T-helper 1 cell (primary cell): Measurements from ENCODE around the gene CCNH.

Experiments used
- DNase-seq, 5 donors: peaks; one replicate each; pipeline ENCODE4 v3.0.0-alpha.2; 2012 to 2020
- total RNA-seq, 4 donors: gene quantifications; one replicate each; lab custom pipeline; 2026; lab: John Stamatoyannopoulos, UW

The CCNH gene
- 216 to 437 (median 285) reads per million in 4 donors for total RNA-seq

DNA sequence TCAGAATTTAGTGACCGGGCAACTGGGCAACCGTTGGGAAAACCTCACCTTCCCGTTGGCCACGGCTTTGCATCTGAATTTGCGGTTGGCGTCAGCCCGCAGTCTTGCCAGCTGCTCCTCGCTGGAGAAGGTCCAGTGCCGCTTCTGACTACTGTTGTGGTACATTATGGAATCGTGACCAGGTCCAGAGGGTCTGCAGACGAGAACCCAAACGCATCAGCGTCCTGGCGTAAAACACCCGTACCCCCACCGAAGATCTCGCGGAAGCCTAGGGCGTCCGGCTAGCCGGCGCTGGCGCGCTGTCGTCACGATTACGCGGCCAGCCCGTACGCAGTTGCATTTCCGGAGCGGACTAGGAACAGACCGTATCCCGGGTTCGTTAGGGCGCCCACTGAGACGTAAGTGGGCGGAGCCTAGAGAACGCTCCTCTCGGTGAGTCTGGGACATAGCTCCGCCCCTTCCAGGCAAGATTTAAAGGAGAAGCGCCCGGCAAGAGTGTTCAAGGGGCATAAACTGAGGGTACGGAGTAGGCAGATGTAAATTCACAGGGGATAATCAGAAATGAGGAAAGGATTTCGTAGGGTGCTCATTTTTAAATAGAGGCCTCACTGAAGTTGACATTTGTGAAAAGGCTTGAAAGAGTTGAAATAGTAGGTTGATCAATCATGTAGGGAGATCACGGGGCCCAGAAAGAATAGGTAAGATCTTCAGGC lies at the start of gene CCNH:
Gene CCNH, minus strand, starts transcription at position 301 of the 713 bp plus-strand sequence. Its CDS starts 136 bp downstream, at position 165.
- DNase-seq: peak; percentile 91 to 98 (median 95)

GRCh38 chr5:87457706-87458105 lies 45.0 kb upstream of the CCNH start:
- DNase-seq: no peak

DNA sequence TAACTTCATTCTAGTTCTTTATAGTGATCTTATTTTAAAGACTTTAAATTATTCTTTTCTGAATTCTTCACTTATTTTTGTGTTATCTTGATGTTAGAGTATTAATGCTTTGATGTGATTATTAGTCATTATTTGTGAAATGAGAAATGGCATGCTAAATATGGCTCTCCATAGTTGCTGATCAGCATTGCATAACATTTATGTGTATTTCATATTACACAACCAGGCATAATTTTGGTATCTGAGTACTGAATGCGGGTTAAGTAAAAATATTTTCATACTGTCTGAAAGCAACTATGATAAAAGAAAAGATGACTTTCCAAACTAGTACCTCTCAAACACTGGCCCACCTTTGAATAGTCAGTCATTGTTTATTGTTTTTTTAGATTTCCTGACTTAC lies 41.1 kb upstream of the CCNH start:
- DNase-seq: no peak

DNA sequence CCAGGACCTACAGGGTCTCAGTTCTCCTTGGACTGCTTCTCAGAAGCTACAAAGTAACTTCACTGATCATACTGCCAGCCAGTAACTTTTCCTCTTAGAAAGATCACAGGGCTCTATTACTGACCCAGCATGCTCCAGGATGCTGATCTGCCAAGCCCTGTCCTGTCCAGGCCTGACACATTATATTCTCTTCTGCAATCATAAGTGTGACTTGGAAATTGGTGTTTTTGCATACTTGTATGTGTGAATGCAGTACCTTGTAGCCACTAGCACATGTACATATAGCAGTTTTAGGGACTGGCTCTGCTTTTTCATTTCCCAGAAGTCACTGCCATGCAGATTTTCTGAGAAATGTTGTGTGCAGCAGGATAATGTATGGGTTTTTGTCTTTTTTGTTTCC lies 40.1 kb upstream of the CCNH start:
- peak in 1 of 5 donors; percentile 36 for DNase-seq

- DNase-seq: no peak
Observed at GRCh38 chr5:87442419-87442818, 29.7 kb upstream of the CCNH start.

GRCh38 chr5:87438231-87438630 lies 25.5 kb upstream of the CCNH start:
- no peak for DNase-seq

- no peak for DNase-seq
Observed at GRCh38 chr5:87437724-87438123, 25.0 kb upstream of the CCNH start.

- no peak for DNase-seq
Observed at GRCh38 chr5:87435144-87435694, 22.5 kb upstream of the CCNH start.

DNA sequence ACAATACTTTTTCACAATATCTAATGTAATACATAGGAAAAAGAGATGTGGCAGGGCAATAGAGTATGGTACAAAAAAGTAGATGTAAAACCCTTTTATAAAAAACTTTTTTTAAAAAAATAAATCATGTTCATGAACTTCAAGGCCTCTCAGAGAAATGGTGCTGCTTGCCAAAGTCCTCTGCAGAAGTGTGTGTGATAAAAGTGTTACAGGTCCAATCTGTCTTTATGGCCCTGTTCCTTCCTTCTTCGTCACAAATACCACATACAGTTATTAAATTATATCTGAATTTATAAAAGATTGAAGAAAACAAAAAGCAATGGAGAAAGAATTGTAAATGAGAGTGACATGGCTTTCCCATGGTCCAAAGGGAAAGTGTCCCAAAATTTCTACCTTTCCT lies 21.7 kb upstream of the CCNH start:
- no peak for DNase-seq

DNA sequence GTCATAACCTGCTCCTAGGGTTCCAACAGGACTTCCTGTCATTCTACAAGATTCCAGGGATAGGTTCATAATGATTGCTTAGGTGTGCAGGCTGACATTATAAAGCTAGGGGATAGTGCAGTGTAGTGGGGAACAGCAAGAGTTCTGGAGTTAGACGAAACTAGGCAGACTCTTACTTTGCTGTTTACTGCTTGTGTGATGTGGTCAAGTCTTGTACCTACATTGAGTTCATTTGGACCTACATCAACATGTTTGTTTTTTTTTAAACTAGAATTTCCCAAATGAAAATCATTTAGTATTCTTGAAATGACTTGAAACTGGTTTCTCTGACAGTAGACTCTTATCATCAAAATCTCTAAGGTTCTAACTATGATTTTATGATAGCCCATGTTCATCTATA lies 21.2 kb upstream of the CCNH start:
- no peak for DNase-seq

- no peak for DNase-seq
Observed at GRCh38 chr5:87432460-87432859, 19.7 kb upstream of the CCNH start.

- DNase-seq: no peak
Observed at GRCh38 chr5:87430863-87431457, 18.2 kb upstream of the CCNH start.

DNA sequence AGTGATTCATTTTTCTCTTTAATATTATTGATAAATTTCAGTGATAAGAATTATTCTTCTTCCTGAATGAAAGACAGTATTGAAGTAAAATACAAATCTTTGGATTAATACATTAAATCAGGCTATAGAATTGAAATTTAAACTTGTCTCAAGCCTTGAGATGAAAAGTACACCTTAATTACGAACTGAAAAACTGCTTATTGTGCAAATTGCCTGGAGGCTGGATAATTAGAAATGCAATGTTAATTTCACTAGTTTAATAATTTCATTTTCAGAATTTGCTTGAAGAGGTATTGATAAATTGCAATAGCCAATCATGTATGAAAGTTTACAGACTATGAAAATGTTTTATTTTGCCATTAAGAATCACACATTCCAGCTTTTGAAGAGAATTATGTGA lies 11.0 kb upstream of the CCNH start:
- DNase-seq: no peak

GRCh38 chr5:87421307-87421706 lies 8.6 kb upstream of the CCNH start:
- DNase-seq: no peak

- no peak for DNase-seq
Observed at GRCh38 chr5:87418506-87418905, 5.8 kb upstream of the CCNH start.

- no peak for DNase-seq
Observed at GRCh38 chr5:87413343-87413645, 564 bp upstream of the CCNH start.

- peak in 3 of 5 donors; percentile 23 to 41 (median 40) for DNase-seq
Observed at GRCh38 chr5:87411973-87412629, 629 bp downstream of the CCNH start.

GRCh38 chr5:87411586-87411972 lies 1.2 kb downstream of the CCNH start:
- DNase-seq: no peak

GRCh38 chr5:87410931-87411330 lies 1.8 kb downstream of the CCNH start:
- no peak for DNase-seq

DNA sequence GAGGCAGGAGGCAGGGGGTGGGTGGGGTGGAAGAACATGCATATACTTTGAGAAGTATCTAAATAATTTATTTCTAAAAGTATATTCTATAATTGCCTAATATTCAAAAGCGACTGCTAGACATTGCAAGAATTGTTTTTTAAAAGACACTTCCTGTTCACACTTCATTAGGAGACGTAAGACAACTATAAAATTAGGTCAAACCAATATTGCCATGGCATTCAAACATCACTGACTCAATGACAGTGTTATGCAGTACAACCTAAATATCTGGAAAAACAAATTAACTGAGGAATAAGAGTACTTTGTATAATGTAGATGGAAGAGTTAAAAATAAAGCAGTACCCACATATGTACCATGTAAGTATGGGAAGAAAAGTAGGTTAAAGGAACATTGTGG lies 4.5 kb downstream of the CCNH start:
- DNase-seq: no peak

GRCh38 chr5:87405472-87406155 lies 7.1 kb downstream of the CCNH start:
- DNase-seq: no peak

GRCh38 chr5:87404359-87404758 lies 8.4 kb downstream of the CCNH start:
- DNase-seq: no peak

DNA sequence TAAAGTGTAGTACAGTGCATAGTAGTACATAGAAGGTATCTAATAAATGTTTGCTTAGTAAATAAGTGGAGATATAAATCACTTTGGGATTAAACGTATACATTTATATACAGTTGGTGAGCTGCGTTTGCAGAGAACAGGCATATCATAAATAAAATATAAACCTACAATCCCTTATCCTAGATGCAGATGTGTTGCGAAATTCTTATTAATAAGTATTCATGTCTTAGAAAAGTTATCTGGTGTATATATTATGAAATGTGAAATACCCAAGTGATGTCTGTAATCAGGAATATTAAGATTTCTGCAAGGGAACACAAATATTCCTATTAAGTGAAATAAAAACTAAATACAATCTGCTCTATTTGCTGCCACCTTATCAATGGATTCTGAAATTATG lies 8.8 kb downstream of the CCNH start:
- no peak for DNase-seq
